ENCODE results near the gene HAAO.

Gene HAAO

DNA sequence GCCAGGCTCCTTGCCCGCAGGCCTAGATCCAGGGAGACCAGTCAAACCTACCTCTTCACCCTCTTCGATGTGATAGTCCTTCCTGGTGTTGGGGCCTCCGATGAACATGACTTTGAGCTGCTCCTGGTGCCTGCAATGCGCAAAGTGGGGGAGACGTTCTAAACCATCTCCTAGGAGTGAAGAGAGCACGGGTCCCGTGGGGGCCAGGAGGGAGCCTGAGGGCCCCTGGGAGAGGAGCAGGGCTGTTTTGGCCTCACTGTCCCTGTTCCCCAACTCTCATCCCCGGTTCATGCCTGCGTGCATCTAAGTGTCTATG lies 3.9 kb downstream of the HAAO start:
- no peak overlapping the region for H3K4me3 ChIP-seq (ENCODE audit: low read depth, low read length)
- TF ChIP-seq, protein P1, sequence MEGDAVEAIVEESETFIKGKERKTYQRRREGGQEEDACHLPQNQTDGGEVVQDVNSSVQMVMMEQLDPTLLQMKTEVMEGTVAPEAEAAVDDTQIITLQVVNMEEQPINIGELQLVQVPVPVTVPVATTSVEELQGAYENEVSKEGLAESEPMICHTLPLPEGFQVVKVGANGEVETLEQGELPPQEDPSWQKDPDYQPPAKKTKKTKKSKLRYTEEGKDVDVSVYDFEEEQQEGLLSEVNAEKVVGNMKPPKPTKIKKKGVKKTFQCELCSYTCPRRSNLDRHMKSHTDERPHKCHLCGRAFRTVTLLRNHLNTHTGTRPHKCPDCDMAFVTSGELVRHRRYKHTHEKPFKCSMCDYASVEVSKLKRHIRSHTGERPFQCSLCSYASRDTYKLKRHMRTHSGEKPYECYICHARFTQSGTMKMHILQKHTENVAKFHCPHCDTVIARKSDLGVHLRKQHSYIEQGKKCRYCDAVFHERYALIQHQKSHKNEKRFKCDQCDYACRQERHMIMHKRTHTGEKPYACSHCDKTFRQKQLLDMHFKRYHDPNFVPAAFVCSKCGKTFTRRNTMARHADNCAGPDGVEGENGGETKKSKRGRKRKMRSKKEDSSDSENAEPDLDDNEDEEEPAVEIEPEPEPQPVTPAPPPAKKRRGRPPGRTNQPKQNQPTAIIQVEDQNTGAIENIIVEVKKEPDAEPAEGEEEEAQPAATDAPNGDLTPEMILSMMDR (IDR thresholded peaks at IDR 0.05; ENCODE audit: low read depth, low read length, missing control alignments), result no peak
- DNase-seq (ENCODE audit: low read depth), result no peak

DNA sequence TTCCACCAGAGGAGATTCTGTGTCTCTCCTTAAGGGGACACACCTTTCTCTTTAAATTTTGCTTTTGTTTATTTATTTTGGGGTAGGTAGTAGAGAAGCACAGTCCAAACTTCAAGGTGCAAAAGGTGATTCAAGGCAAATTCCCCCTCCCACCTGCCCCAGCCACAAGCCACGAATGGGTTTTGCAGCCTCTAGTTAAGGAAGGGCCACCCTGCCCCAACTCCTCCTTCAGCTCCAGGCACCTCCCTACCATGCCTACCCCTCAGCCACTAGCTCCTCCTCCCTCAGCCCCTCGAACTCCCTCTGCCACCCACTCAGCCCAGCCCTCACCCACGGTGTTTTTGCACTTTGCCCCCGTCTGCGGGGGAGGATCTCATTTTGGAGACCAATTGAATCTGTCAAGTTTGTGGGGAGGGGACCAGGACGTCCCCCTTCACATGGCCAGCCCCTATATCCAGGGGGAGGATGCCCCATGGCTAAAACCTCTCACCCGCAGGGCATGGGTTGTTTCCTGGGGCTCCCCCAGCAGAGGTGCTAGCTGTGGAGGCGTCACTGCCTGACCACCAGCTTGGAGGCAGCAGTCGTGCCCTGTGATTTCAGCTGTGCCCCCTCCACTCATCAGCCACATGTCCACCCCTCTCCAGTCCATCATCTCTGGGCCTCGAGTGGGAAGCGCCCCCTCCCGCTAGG lies 4.5 kb downstream of the HAAO start:
- H3K4me3 ChIP-seq (ENCODE audit: low read depth, low read length), result no peak overlapping the region
- TF ChIP-seq, protein P1 (IDR thresholded peaks at IDR 0.05; ENCODE audit: low read depth, low read length, missing control alignments), result no peak
- DNase-seq (ENCODE audit: low read depth), result no peak

DNA sequence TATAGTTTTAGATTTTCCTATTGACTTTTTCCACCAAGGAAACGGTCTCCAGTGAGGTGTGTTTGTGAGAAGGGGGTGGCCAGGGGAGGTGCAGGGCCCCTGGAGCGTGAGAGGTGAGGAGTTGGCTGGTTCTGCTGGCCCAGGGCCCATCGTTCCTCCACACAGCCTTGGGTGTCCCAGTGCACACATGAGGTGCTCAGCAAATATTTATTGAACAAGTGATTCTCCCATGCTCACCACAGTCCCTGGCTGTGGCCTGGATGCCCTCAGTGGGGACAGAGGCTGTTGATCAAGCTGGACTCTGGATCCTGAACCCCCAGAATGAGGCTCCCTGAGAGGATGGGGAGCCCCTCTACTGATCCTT lies 5.0 kb downstream of the HAAO start:
- no peak for DNase-seq (ENCODE audit: low read depth)
- no peak overlapping the region for H3K4me3 ChIP-seq (ENCODE audit: low read depth, low read length)
- TF ChIP-seq, protein P1 (IDR thresholded peaks at IDR 0.05; ENCODE audit: low read depth, low read length, missing control alignments), result no peak

DNA sequence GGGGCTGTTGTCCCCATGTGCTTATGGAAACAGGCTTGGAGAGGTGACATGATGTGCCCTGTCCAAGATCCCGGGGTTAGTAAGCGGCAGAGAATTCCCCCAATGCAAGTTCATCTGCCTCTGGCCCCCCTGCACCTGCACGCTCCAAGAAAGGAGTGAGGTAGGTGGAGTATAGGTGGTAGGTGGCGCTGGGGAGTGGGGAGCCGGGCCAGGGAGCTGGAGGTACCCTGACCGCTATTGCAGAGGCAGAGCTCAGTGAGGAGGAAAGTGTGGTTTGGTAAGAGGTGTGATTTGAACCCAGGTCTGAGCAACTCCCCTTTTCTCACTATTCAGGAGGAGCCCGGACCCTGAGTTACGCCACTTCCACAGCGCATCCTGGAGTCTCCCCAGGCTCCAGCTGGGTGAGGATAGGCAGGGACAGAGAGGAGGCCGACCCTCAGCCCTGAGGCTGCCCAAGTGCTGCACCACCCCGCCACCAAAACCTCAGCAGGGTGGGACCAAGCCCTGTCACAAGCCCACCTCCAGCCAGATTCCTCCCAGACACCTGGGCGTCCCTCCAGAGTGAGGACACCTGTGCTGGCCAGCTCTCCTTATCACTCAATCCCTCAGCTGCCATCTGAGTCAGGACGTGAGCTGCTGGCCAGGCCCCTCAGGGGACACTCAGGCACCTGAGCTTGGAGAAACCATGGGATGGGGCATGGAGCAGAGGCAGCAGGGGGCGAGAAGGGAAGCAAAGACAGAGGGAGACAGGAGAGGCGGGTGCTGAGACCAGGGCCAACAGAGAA lies 5.6 kb downstream of the HAAO start:
- DNase-seq (ENCODE audit: low read depth), result no peak
- TF ChIP-seq, protein P1 (IDR thresholded peaks at IDR 0.05; ENCODE audit: low read depth, low read length, missing control alignments), result no peak
- H3K4me3 ChIP-seq (ENCODE audit: low read depth, low read length), result no peak overlapping the region

DNA sequence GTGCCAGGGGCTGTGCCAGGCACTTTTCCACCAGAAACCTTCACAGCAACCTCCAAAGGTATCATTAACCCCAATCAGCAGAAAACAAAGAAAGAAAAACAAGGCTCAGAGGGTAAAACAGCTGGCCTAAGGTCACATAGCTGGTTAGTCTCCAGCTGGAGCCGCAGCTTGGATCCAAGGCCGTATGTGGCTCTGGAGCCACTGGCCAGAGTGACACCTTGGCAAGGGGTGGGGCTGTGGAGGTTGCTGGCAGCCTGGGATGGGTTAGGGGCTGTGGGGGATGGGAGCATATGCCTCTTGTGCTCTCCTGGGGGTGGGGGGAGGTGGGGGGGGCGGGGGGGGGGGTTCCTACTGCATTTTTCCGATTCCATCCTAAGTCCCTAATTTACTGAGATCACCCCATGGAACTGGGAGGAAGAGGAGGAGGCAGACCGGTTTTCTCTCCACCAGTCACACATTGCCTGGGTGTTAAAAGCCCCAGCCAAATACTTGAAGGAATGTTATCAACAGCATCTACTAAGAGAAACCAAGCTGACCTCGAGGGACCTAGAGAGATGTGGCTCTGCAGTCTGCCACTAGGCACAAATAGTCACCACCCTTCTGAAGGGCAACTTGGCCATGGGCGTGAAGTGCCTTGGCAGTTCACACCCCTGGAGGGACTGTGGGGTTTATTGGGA lies 8.0 kb downstream of the HAAO start:
- TF ChIP-seq, protein P1 (IDR thresholded peaks at IDR 0.05; ENCODE audit: low read depth, low read length, missing control alignments), result no peak
- DNase-seq (ENCODE audit: low read depth), result no peak
- no peak overlapping the region for H3K4me3 ChIP-seq (ENCODE audit: low read depth, low read length)

DNA sequence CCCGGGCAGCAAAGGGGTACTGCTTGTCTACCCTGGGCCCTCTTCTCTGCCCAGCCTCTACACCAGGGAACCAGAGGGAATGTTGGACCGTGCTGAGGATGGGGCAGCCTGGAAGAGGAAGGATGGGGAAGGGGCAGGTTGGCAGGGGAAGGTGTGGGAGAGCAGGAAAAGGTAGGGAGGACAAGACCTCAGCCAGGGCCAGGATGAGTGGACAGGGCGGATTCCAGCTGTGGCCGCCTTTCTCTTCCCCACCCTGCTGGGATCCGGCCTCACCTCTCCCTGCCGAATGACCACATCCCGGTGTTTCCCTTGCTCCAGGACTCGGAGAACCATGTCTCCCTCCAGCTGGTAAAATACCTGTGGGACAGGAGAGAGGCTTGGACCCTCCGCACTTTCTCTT lies 8.9 kb downstream of the HAAO start:
- TF ChIP-seq, protein P1 (IDR thresholded peaks at IDR 0.05; ENCODE audit: low read depth, low read length, missing control alignments), result no peak
- DNase-seq (ENCODE audit: low read depth), result no peak

More for the DNA sequence above, 8.9 kb downstream of the HAAO start:
- H3K4me3 ChIP-seq (ENCODE audit: low read depth, low read length), result no peak overlapping the region
